Activated T-cell treated with anti-CD3 and anti-CD28 coated beads for 48 hours (primary cell): ENCODE measurements around the gene AMELX.

Source experiments
- DNase-seq: peaks from one replicate; pipeline ENCODE4 v3.0.0-alpha.2; 2020; ENCODE audit warnings: low read depth

AMELX gene

DNA sequence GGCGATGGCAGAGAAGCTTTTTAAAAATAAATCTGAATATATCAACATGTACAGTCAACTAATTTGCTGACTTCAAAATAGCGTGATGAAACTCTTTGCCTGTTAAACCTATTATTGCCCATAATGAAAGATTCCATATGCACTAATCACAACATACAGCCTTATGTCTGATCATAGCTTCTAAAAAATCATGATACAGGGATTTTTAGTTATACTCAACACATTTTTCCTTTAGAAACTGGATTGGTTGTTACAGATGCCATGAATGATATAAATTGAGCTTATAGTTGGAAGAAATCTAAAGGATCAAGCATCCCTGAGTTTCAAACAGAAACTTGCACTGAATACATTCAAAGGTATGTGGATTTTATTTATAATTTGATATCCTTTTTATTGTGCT is at the start of gene AMELX:
AMELX (plus strand) TSS at position 301 of the 400 bp plus-strand sequence. CDS start 1,376 bp downstream, outside the sequence.
- no peak for DNase-seq

DNA sequence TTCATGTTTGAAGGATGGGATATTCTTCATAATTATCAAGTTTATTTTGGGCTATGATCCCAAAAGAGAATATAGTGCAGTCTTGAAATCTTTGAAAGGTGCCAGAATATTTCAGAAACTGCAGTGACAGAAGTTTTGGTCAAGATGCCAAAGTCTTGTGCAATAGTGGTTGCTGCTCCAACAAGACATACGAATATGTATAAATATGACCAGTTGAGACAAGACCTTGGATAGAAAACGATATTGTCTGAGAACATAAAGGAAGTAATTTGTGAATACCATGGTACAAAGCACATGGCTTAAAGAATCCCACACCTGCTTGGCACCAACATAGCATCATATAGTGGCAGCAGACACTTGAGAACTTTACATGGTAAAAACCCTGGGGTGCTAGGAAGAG is 48.6 kb upstream of the AMELX start:
- no peak for DNase-seq

DNA sequence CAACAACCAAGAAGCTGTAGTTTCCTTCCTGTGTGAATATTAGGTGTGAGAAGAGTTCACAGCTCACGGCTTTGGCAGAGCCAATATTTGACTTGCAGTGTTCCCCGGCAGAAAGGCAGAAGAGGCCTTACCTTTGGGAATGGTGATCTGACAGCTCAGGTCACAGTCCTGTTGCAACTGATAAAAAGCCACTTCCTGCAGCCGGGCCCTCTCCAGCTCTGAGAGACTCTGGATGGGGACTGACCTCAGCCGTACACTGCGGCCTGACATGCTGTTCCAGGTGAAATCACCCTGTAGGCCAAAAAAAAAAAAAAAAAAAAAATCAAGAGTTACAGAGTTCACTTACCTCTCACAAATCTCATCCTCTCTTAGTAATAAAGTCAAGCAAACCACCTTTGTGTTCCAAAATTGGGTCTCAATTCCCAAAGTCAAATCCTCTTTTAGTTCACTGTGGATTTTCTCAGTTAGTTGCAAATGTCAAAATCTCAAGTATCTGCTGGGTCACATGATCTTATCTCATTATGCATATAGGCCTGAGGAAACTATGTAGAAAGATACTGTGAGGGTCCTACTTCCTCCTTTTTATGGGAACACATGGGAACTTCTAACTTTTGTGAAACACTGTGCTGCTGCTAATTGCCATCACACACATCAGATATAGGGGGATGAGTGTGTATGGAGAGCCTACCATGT is 38.6 kb upstream of the AMELX start:
- DNase-seq = no peak

DNA sequence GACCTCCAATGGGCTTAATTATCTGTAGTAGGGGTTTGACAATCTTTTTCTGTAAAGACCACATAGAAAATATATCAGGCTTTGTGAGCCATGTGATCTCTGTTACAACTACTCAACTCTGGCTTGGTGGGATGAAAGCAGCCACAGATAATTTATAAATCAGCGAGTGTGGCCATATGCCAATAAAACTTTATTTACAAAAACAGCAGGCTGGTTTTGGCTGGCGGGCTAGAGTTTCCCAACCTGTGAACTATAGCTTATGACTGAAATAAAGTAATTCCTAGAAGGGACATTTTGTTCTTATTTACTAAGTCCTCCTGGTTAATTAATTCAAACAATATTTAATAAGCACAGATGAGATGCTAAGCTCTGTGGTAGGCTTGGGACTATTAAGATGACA is 35.9 kb upstream of the AMELX start:
- no peak for DNase-seq

DNA sequence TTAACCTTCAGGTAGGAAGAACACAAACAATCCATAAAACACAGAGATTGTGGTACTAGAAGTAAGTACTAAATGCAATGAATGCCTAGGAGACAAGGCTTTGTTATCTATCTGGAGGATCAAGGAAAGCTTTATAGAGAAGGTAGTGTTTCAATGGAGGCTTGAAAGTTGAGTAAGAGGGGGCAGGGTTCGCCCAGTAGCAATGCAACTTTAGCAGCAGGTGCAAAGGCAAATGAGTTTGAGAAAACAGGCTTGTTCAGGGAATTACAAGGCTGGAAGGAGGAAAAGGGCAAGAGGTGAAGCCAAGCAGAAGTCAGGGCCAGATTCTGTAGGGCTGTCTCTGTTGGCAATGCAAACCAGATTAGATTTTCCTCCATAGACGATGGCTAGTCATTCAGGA is 35.5 kb upstream of the AMELX start:
- no peak for DNase-seq

DNA sequence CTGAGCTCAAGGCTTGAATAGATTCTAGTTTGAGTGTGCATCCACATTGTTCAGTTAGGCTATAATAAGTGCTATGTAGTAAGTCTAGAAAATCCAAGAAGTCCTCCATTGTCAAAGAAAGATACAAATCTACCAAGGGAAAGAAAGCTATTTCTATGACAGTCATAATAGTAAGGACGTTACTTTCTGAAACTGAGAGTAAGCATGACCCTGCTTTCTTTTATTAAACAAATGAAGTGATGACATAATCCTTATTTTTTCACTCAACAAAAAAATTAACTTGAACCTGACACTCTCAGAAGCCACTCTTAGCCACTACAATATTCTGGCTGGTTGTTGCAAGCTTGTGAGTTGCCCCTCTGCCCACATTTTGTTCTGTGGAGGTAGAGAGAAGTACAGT is 33.8 kb upstream of the AMELX start:
- DNase-seq = no peak

DNA sequence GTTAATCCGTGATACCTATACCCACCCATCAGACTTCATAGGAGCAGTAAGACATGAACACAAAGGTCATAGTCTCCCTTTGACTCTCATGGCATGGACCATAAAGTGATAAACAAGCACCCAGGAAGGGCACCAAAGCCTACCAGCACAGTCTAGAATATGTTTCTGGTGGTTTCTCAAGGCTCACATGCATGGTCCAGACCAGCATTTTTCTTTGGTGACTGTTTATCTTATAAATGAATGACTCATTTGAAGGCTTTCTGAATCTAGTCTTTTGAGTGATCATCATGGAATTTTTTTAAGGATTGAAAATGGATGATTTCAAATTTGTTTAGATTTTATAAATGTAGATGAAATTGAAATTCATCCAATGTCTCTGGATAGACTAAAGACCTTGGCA is 32.0 kb upstream of the AMELX start:
- DNase-seq = no peak

DNA sequence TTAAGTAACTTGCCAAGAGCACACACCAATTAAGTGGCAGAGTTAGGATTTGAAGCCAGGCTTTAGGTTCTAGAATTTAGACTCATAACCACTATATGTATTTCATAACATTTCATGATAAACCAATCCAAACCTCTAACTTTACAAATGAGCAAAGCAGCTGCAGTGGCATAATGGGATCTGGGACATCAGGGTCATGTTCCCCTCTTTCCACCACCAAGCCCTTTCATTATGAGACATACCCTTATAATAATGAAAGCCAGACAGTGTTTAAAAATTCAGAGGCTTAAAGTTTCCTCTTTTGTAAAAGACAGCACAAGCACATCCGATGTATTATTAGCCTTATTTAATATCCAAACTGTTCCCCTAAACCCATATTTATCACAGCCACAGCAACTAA is 28.3 kb upstream of the AMELX start:
- no peak for DNase-seq

DNA sequence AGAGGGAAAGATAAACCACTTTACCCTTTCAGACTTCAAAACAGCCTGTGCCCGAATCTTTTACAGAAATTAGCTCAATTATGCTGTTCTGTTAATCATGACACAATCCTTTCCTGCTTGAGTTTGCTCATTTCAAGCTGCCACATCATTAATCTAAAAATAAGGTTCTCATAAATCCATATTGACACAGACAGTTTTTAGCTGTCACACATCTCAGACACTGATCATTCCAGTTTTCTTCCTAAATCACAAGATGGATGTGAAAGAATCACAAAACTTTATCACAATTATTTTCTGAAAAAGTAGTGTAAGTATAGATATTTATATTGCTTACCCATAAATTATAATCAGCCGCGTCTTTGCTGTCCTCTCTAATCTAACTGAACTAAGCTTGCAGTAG is 27.9 kb upstream of the AMELX start:
- no peak for DNase-seq

DNA sequence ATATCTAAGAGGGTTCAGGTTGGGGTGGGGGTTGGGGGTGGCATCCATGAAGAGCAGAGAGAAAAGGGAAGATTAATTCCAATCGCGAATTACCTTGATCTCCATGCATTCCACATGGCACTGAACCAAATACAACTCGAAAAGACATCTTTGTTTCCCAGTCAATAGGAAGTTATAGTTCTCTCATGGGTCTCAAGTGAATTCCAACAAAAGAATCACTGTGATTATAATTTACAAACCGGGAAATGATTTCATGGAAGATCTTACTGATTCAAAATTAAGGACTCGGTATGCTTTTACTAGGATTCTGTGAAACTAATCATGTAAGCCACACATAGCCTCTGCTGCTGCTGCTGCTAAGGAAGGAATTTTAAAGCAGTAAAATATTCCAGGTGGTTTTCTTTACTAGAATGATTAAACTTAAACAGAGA is 26.6 kb upstream of the AMELX start:
- DNase-seq = no peak

DNA sequence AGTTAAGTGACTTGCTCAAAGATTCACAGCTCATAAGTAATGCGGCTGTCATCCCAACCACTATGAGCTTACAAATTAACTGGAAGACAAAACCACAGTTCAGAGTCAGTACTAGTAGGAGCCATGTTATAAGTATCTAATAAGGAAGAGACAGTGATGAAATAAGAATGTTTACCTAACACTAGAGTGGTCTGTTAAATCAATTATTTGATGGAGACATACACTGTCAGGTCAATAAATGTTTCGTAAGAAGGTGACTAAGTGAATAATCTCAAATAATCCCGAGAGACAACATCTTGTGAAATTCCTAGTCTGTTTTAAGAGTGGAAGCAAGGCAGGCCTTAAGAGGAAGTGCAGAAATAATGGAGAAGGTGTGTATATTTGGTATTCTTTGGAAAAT is 25.8 kb upstream of the AMELX start:
- no peak for DNase-seq

DNA sequence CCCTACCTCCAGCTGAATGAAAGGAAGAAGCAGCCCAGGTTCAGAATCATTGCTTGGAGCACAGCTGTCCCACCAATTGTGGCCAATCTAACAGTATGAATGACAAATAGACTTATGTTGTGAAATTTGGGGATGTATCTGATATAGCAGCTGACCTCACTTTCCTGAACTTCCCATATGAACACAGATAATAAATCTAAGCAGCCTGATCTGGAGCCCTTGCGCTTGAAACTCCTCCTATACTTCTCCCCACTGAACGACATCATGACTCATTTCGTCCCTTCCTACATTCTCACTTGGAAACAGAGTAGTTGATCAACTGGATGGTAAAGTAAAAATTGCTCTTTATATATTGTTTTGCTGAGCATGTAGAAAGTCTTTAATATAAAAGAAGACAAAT is 24.2 kb upstream of the AMELX start:
- no peak for DNase-seq

DNA sequence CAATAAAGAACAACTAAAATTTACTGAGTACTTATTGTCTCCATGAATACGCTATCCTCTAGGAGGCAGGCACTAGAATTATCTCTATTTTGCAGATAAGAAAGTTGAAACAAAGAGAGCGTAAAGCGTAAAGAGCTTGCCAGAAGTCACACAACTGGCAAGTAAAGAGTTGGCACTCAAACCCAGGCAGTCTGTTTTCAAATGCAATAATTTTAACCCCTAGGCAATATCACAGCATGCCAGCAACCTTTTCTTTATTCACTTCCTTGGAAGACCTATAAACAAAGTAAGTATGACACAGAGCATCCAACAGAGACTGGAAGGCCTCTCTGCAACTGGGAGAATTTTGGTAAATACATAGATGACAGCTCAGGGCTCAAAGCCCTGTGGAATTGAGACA is 23.2 kb upstream of the AMELX start:
- no peak for DNase-seq

DNA sequence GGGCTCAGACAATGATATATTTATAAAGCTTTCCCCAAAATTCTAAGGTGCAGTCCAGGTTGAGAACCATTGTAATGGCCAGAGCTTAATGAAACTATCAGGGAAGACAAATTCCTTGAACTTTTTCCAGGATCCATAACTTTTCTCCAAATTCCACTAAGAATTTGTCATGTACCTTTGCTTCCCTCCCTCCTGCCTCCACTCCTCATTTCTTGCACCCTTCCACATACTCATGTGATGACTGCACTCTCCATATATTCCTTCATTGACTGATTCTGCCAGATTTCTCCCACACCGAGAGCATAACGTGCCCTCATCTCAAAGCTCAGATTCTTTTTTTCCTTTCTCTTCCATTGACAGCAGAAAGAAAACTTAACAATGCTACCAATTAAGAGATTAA is 20.9 kb upstream of the AMELX start:
- no peak for DNase-seq

DNA sequence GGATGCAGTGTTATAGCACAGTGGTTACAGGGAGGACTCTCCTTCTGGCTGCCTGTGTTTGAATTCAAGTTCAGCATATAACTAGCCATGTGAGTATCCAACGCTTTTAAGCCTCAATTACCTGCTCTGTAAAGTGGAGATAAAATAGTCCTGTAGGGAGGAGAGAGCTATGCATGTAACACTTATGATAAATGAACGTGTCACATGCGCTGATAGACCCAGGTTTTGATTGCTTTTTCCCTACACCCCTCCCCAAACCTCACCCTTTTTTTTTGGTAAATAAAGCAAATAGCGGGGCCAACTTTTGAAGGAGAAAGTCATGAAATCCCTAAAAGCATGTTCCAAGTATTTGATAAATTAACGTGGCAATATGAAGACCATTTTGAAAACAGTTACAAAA is 20.4 kb upstream of the AMELX start:
- no peak for DNase-seq

DNA sequence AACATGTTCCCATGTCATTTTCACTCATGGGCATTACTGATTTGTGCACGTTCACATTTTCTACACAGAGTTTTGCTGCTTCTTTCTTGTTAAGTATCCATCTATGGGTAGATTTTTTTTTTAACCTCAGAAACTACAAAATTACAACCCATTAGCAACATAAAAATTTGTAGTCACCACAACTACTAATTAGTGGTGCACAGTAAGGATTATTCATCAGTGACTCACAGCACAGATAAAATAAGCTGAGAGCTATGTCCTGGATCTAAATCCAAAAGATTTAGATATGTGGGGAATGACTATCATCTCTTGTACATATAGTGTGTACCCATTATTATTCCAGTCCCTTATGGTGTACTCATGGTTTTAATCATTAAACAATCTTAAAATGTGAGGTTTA is 19.7 kb upstream of the AMELX start:
- no peak for DNase-seq

DNA sequence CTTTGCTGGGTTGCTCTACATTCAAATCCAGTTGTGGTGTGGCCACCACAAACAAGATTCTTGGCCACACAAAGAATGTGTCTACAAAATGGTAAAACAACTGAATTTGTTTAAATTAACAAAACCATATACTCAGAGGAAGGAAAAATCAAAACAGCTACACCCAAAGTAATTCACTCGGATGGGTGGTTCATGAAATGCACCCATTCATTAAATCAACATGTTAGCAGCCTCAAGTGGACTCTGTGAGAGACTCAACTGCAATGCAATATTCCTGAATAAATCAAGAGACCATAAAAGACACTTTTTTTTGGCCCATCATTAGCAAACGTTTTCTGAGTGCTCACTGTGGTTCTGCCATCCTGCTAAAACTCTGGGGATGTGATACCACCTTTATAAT is 11.2 kb upstream of the AMELX start:
- no peak for DNase-seq

DNA sequence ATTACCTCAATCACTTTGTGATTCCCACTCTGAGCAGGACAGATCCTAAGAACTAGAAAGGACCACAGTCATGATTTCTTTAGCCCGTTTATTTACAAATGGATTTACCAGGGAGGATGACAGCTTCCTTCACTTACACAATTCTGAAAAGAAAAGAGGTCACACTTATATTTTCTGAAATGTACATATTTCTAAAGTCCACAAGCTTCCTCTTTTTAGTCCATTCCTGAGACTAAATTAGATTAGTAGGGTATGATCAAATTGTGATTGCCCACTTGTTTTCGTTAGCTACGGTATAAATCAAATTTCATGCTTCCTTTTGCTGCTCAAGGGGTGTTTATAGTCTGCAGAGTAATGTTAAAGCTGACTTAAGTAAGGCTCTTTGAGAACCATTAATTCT is 7.6 kb upstream of the AMELX start:
- no peak for DNase-seq

DNA sequence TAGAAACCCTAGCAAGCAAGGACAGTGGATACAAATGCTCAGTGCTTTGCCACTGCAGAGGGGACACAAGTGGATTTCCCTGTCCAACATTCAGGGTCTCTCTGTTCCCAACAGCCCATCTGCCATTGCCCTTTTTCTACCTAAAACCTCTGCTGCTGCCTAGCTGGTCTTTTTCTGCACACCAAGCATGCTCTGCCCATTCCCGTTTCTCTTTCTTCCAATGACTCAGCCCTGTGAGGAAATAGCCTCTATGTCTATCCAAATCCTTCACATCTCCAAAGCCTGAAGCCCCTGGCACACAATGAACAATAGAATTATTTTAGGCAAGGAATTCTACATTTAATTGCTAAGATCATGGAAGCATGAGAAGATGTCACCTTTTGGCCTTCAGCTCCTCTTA is 5.7 kb upstream of the AMELX start:
- no peak for DNase-seq

DNA sequence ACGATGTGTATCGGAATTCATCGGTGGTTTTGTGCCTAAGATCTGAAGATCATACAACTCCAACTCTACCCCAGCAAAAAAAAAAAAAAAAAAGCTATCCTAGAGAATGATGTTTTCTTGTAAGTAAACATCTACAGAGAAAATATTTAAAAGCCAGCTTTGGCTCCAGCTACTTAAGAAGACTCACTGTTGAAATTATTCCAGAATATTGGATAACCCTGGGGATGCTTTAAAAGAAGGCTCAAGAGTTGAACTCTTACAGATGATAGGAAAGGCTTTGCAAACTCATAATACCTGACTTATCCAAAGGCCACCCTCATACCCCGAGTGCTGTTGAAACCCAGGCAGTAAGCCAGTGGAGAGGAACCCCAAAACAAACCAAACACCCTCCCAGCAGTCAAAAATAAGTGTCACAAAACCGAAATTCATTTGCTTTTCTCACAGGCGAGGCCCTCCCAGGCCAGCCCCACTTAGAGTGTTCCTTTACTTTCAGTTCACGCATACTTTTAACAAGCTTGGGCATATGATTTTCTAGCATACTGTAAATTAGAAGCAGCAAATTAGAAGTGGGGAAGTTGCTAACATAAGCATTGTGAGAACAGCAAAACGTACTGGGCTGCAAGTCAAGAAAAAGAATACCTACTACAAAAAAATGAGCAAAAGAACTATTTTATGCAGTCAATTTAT is 2.7 kb upstream of the AMELX start:
- no peak for DNase-seq

DNA sequence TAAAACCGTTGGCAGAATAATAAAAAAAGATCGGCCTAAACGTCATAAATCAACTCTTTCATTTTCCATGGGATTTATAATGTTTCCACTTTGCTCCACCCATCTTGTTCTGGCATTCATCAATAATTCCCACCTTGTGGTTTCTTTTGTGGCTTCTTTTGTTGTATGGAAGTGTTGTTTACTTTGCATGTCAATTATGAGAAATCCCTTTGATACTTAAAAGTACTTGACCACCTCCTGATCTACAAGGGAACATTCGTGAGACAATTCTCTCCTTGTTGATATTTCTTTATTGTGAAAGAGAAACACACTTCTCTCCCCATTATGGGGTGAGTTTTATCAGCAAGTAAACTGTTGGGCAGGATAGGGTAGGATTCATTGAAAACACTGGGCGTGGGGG is 2.8 kb downstream of the AMELX start:
- DNase-seq = no peak

DNA sequence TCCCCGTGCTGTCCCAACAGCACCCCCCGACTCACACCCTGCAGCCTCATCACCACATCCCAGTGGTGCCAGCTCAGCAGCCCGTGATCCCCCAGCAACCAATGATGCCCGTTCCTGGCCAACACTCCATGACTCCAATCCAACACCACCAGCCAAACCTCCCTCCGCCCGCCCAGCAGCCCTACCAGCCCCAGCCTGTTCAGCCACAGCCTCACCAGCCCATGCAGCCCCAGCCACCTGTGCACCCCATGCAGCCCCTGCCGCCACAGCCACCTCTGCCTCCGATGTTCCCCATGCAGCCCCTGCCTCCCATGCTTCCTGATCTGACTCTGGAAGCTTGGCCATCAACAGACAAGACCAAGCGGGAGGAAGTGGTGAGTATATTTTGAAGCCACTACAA is 5.4 kb downstream of the AMELX start:
- DNase-seq = no peak

DNA sequence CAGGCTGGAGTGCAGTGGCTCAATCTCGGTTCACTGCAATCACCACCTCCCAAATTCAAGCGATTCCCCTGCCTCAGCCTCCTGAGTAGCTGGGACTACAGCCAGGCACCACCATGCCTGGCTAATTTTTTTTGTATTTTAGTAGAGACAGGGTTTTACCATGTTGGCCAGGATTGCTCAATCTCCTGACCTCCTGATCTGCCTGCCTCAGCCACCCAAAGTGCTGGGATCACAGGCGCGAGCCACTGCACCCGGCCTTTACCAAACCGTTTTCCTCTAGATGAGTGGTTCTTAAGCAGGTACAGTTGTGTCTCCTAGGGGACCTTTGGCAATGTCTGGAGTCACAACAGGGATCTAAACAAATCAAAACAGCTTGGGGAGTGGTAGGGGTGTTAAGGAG is 11.6 kb downstream of the AMELX start:
- DNase-seq = no peak

DNA sequence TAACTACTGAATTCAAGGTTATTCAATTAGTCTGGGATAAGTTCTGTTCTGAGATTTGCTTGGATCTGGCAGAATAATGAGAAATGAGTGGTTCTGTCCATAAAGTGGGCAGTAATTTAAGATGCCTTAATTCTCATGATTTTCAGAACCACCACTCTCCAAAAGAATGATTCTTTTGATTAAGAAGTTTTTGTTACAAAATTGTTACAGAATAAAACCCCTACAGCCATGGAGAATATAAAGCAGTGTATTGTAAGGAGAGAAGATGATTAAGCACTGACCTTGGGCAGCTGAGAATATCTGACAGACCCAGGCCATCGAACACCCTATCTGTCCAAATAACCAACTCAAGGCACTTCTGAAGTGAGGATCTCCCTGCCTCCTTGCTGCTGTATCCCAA is 12.4 kb downstream of the AMELX start:
- no peak for DNase-seq
